A549 (cell line): ENCODE results near the gene ALPI. TPM values are rescaled to one million over a fixed set of nuclear protein-coding genes. Genes with fewer than 3 reads are reported as not detected.
A peak's percentile ranks its signal among the peaks of the same experiment; 100 is the strongest.

Source experiments
- ATAC-seq, 2 experiments: fragments of 200-7000 bp in 1 of 2; fragments of >200 bp in 1 of 2; cut with Nextera tagmentation in 1 of 2; cut with Tn5 transposase in 1 of 2; 3 replicates each; pipeline versions ENCODE4 v1.8.0 to v1.9.1; 2018 to 2020; ENCODE audit warnings: mild to moderate bottlenecking in 1 of 2, moderate library complexity in 1 of 2
- CTCF ChIA-PET: fragments of 300-600 bp; sonication (Branson Sonifier 250); formaldehyde crosslinking; extraction: SDS; loops from one replicate; lab custom pipeline; 2021; ENCODE audit warnings: antibody characterized with exemption, inconsistent platforms; lab: Yijun Ruan, JAX
- POLR2A ChIA-PET: fragments of 350-600 bp; formaldehyde crosslinking; extraction: SDS; loops from one replicate; lab custom pipeline; 2021; ENCODE audit warnings: antibody characterized with exemption, inconsistent platforms; lab: Yijun Ruan, JAX
- DNase-seq, 2 experiments: peaks; one replicate each; pipeline versions ENCODE4 v3.0.0 to v3.0.0-alpha.2; 2011 to 2016; ENCODE audit warnings: low read depth in 1 of 2, low spot score in 1 of 2
- FAIRE-seq: peaks from 2 replicates; lab custom pipeline; 2011; peaks lifted over from hg19 to GRCh38; lab: Jason Lieb, UNC
- H3K27ac ChIP-seq, 2 experiments: fragments of >200 bp; sonication (Bioruptor Twin); formaldehyde crosslinking; 3 replicates each; pipeline ENCODE4 v1.5.1; 2016 to 2017
- H3K4me1 ChIP-seq: fragments of >200 bp; sonication (Bioruptor Twin); formaldehyde crosslinking; 3 replicates; pipeline ENCODE4 v1.6.1; 2016
- H3K4me2 ChIP-seq: fragments of >200 bp; sonication (Bioruptor Twin); formaldehyde crosslinking; 3 replicates; pipeline ENCODE4 v1.6.1; 2016
- H3K4me3 ChIP-seq: fragments of >200 bp; sonication (Bioruptor Twin); formaldehyde crosslinking; 3 replicates; pipeline ENCODE4 v1.5.1; 2016
- H3K9me3 ChIP-seq: fragments of >200 bp; sonication (Bioruptor Twin); formaldehyde crosslinking; 3 replicates; pipeline ENCODE4 v1.6.1; 2016
- BHLHE40 ChIP-seq: IDR thresholded peaks from 2 replicates; pipeline ENCODE4 v1.6.1; 2012; ENCODE audit warnings: low read depth, low read length, inconsistent platforms
- CBX8 ChIP-seq: fragments of 200-600 bp; sonication (generic); IDR thresholded peaks from 2 replicates; pipeline ENCODE4 v1.6.1; 2016
- CEBPB ChIP-seq, 2 experiments: fragments of >200 bp in 1 of 2; sonication (Bioruptor Twin) in 1 of 2; formaldehyde crosslinking in 1 of 2; IDR thresholded peaks; 2 replicates each; pipeline ENCODE4 v1.6.1; 2012 to 2016
- CTCF ChIP-seq: fragments of >200 bp; sonication (Bioruptor Twin); formaldehyde crosslinking; IDR thresholded peaks from 3 replicates; pipeline ENCODE4 v1.5.1; 2016
- EP300 ChIP-seq, 2 experiments: fragments of >200 bp; sonication (Bioruptor Twin); formaldehyde crosslinking; IDR thresholded peaks; 2 replicates in 1 of 2; 3 replicates in 1 of 2; pipeline ENCODE4 v1.6.1; 2016 to 2017
- FOSL2 ChIP-seq, 2 experiments: fragments of 450-650 bp in 1 of 2; fragments of >200 bp in 1 of 2; sonication (Bioruptor Twin) in 1 of 2; formaldehyde crosslinking; IDR thresholded peaks; 2 replicates each; pipeline versions ENCODE4 v1.5.0 to v1.6.1; 2016 to 2020; ENCODE audit warnings: mild to moderate bottlenecking in 1 of 2, moderate library complexity in 1 of 2
- FOXS1 ChIP-seq: fragments of 250-450 bp; sonication (Bioruptor Pico); IDR thresholded peaks from 2 replicates; pipeline ENCODE4 v1.5.0; 2020; ENCODE audit warnings: mild to moderate bottlenecking, moderate library complexity
- HEYL ChIP-seq: fragments of 250-450 bp; sonication (Bioruptor Pico); IDR thresholded peaks from 2 replicates; pipeline ENCODE4 v1.8.0; 2021; ENCODE audit warnings: mild to moderate bottlenecking, moderate library complexity
- HOXB5 ChIP-seq: fragments of 250-450 bp; sonication (Bioruptor Pico); IDR thresholded peaks from 2 replicates; pipeline ENCODE4 v1.5.0; 2020; ENCODE audit warnings: mild to moderate bottlenecking, moderate library complexity
- JUNB ChIP-seq: fragments of >200 bp; sonication (Bioruptor Twin); formaldehyde crosslinking; IDR thresholded peaks from 2 replicates; pipeline ENCODE4 v1.6.1; 2016
- KDM1A ChIP-seq: fragments of 200-600 bp; sonication (generic); IDR thresholded peaks from 2 replicates; pipeline ENCODE4 v1.6.1; 2016; ENCODE audit warnings: low read depth, mild to moderate bottlenecking
- NFE2L2 ChIP-seq: fragments of 150-350 bp; conservative IDR thresholded peaks from 2 replicates; pipeline ENCODE4 v1.6.1; 2014; ENCODE audit warnings: low read length
- PBX3 ChIP-seq: IDR thresholded peaks from 2 replicates; pipeline ENCODE4 v1.6.1; 2012
- POLR2AphosphoS2 ChIP-seq: conservative IDR thresholded peaks from 2 replicates; pipeline ENCODE4 v1.6.1; 2012; ENCODE audit warnings: low read length, improper control_type of control experiment, inconsistent platforms
- RCOR1 ChIP-seq: fragments of 150-350 bp; IDR thresholded peaks from 2 replicates; pipeline ENCODE4 v1.6.1; 2014; ENCODE audit warnings: antibody characterized with exemption, low read length, low read depth
- SMC3 ChIP-seq: fragments of >200 bp; sonication (Bioruptor Twin); formaldehyde crosslinking; IDR thresholded peaks from 3 replicates; pipeline ENCODE4 v1.6.1; 2018; ENCODE audit warnings: inconsistent platforms
- SREBF2 ChIP-seq: fragments of 450-650 bp; IDR thresholded peaks from 2 replicates; pipeline ENCODE4 v1.6.1; 2014; ENCODE audit warnings: mild to moderate bottlenecking, moderate library complexity
- ZNF302 ChIP-seq: fragments of 250-450 bp; sonication (Bioruptor Pico); IDR thresholded peaks from 2 replicates; pipeline ENCODE4 v1.9.0; 2021; ENCODE audit warnings: inconsistent platforms, mild to moderate bottlenecking, moderate library complexity
- WGBS: methylation state at CpG from one replicate; pipeline ENCODE4 v1.1.6; 2017; ENCODE audit errors: missing lambda C conversion rate; 5-methylcytosine and 5-hydroxymethylcytosine counted together
- polyA plus RNA-seq, 4 experiments: library from polyadenylated mRNA; depleted of rRNA in 3 of 4; stranded (reverse); fragments of >200 nt; fragmentation: RNase III in 1 of 4; extraction: RNeasy Plus Mini Kit Qiagen cat#74134 plus additional on column Dnase treatment in 1 of 4; gene quantifications; 2 replicates in 3 of 4; 3 replicates in 1 of 4; pipeline ENCODE4 v1.2.3, GENCODE V29; 2011 to 2017
- TF ChIP-seq, protein P1 (sequence below): fragments of 150-350 bp; IDR thresholded peaks from 2 replicates; pipeline ENCODE4 v1.6.1; 2014; ENCODE audit warnings: low read depth, mild to moderate bottlenecking, low read length
- TF ChIP-seq, protein P2 (sequence below): IDR thresholded peaks from 2 replicates; pipeline ENCODE4 v1.6.1; 2012

The ALPI gene
- polyA plus RNA-seq, 2 of the 4 experiments (the other 2 are of a cell fraction), result 0.05 TPM; not detected in 1

- POLR2A ChIA-PET, result no interaction called here
- no peak overlapping the region for H3K4me2 ChIP-seq
- no peak for DNase-seq
- peaks cover 21% of the 10 kb centered on the region for H3K4me1 ChIP-seq
- 77% methylated on average over 3 of the region's 3 CpGs for WGBS
- H3K9me3 ChIP-seq, result no peaks in the 10 kb centered on the region
- no peak overlapping the region for H3K27ac ChIP-seq
- no peak for ATAC-seq
- no peak for FAIRE-seq
- H3K4me3 ChIP-seq, result no peak overlapping the region
- CTCF ChIA-PET, result interaction anchor here (1.4 kb wide), 1 partner anchor 25 kb away, joined by 5 read pairs; no protein-coding TSS in a partner anchor
- no peak for TF ChIP-seq NFE2L2
- no peak for TF ChIP-seq CBX8
- TF ChIP-seq HEYL (CRISPR knock-in tag), result no peak
- TF ChIP-seq FOXS1 (CRISPR knock-in tag), result no peak
- TF ChIP-seq SMC3, result no peak
- no peak for TF ChIP-seq CTCF
- no peak for TF ChIP-seq RCOR1
- TF ChIP-seq PBX3, result no peak
- TF ChIP-seq FOSL2 (IDR thresholded peaks at IDR 0.05), result no peak
- TF ChIP-seq FOSL2 (CRISPR knock-in tag; IDR thresholded peaks at IDR 0.05), result no peak
- no peak for TF ChIP-seq KDM1A
- TF ChIP-seq JUNB, result no peak
- no peak for TF ChIP-seq EP300 (IDR thresholded peaks at IDR 0.05)
- TF ChIP-seq SREBF2, result no peak
- TF ChIP-seq, protein P1, sequence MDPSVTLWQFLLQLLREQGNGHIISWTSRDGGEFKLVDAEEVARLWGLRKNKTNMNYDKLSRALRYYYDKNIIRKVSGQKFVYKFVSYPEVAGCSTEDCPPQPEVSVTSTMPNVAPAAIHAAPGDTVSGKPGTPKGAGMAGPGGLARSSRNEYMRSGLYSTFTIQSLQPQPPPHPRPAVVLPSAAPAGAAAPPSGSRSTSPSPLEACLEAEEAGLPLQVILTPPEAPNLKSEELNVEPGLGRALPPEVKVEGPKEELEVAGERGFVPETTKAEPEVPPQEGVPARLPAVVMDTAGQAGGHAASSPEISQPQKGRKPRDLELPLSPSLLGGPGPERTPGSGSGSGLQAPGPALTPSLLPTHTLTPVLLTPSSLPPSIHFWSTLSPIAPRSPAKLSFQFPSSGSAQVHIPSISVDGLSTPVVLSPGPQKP, result no peak
- TF ChIP-seq CEBPB (IDR thresholded peaks at IDR 0.05), result no peak
- no peak for TF ChIP-seq BHLHE40
- TF ChIP-seq, protein P2, sequence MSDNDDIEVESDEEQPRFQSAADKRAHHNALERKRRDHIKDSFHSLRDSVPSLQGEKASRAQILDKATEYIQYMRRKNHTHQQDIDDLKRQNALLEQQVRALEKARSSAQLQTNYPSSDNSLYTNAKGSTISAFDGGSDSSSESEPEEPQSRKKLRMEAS, result no peak
- no peak for TF ChIP-seq HOXB5 (CRISPR knock-in tag)
- no peak for TF ChIP-seq ZNF302 (CRISPR knock-in tag)
Measured at GRCh38 chr2:232498452-232498851, 42.5 kb downstream of the ALPI start.

DNA sequence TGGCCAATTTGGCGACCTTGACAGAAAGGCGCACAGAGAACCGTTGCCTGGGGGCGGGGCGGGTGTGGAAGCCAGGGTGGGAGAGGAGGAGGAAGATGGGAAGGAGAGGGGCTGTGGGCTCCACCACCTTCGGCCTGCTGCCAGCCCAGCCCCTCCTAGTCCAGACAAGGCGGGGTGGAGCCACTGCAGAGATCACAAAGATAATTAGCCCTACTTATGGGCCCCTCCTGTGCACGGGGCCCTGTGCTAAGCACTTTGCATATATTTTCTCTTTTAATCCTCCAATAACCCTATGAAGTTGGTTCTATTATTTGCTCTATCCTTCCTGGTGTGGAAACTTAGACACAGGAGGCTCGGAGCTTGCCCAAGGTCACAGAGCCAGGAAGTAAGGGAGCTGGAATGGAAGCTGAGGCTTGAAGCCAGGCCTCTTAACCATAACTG lies 45.4 kb downstream of the ALPI start:
- TF ChIP-seq PBX3 (no peak), POLR2AphosphoS2 (no peak)
- H3K4me1 ChIP-seq, result peaks cover 24% of the 10 kb centered on the region
- CTCF ChIA-PET, result interaction anchor here (1.1 to 2.0 kb wide), 3 partner anchors 20 to 32 kb away, joined by 3 to 13 read pairs (median 4); no protein-coding TSS in a partner anchor
- H3K4me3 ChIP-seq, result no peak overlapping the region
- ATAC-seq (no peak), DNase-seq (no peak), FAIRE-seq (no peak)
- peak overlapping the region in 1 of 2 experiments; percentile 85; a peak in 3 of 6 replicates for H3K27ac ChIP-seq
- H3K4me2 ChIP-seq, result no peak overlapping the region
- H3K9me3 ChIP-seq, result no peaks in the 10 kb centered on the region
- WGBS, result 83% methylated on average over 9 of the region's 9 CpGs
- POLR2A ChIA-PET, result no interaction called here
